ENCODE results near the gene CRYGS.
"Not testable (repeated sequence)": the region's sequence is repeated elsewhere in the genome, so short reads cannot be mapped to it uniquely, and the experiment has no call there.

Gene CRYGS

GRCh38 chr3:186544281-186544680, at the start of gene CRYGS:
TSS of gene CRYGS (minus strand) at chr3:186544380. CDS start at chr3:186544326, 54 bp downstream.
- DNase-seq = no peak

DNA sequence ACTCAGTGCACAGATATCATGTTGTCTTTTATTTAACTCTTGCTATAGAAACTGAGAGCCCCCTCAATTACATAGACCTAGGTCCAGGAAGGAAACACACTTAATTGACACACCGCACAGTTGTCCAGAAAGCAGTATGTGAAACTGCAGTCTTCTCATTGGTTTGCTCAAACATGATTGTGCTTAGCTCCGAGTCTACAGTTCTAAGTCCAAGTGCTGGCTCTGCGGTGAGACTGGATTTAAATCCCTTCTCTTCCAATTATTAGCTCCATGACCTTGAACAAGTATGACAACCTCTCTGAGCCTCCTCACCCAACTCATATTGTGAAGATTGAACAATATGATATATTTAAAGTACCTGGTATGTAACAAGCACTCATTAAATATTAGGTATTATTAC, 49.7 kb upstream of the CRYGS start:
- no peak for DNase-seq

- no peak for DNase-seq
Observed at GRCh38 chr3:186592682-186593081, 48.5 kb upstream of the CRYGS start.

- no peak for DNase-seq
Observed at GRCh38 chr3:186590580-186591295, 46.6 kb upstream of the CRYGS start.

- peak; percentile 31 for DNase-seq
Observed at GRCh38 chr3:186589856-186590579, 45.8 kb upstream of the CRYGS start.

- DNase-seq = no peak
Observed at GRCh38 chr3:186589121-186589520, 44.9 kb upstream of the CRYGS start.

DNA sequence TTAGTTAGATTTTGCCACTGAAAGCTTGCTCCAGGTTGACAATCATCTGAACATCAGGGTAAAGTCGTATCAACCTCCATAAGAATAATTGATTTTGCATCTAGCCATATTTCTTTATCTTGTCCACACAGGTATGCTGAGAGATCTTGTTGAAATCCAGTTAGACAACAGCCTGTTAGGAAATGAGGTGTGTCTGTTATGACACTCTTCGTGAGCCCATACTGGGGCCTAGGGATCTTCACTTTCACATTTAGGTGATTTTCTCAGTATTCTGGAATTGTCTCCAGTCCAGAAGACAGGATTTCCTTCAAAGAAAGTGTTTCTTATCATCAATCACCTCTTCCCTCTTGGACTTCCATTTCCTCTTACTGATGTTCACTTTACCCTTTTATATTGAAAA, 44.5 kb upstream of the CRYGS start:
- no peak for DNase-seq

- DNase-seq = no peak
Observed at GRCh38 chr3:186587183-186587582, 43.0 kb upstream of the CRYGS start.

- DNase-seq = not testable (repeated sequence)
Observed at GRCh38 chr3:186586245-186586644, 42.1 kb upstream of the CRYGS start.

DNA sequence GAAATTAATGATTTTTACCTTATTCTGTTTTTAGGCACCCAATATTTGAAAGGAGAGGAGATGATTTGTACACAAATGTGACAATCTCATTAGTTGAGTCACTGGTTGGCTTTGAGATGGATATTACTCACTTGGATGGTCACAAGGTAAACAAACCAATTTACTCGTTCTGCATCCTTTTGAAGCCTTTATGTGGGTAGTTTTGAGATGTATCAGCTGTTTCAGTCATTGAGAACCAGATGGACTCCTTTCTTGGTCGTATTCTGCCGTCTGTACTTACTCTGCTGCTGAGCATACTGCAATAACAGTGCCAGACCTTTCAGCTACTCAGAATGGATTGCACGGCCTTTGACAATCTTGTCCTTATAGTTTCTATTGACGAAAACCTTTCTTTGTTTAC, 39.7 kb upstream of the CRYGS start:
- DNase-seq = no peak

DNA sequence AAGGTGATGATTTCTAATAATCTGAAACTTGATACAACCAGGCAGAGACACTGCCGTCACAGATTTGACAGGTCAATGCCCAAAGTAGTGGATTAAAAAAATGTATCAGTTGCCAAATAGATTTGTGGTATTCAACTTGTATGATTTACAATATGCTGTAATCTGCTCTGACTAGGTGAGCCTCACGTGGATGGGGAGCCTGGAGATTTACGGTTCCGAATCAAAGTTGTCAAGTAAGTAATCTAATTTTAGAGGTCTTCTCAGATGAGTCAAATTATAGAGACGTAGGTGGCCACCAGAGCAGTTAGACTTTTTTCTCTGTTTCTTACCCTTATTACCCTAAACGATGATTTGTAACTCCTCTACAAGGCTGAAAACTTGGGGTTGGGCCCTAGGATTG, 38.4 kb upstream of the CRYGS start:
- no peak for DNase-seq

GRCh38 chr3:186580785-186581184, 36.6 kb upstream of the CRYGS start:
- no peak for DNase-seq

GRCh38 chr3:186577521-186577920, 33.3 kb upstream of the CRYGS start:
- no peak for DNase-seq

DNA sequence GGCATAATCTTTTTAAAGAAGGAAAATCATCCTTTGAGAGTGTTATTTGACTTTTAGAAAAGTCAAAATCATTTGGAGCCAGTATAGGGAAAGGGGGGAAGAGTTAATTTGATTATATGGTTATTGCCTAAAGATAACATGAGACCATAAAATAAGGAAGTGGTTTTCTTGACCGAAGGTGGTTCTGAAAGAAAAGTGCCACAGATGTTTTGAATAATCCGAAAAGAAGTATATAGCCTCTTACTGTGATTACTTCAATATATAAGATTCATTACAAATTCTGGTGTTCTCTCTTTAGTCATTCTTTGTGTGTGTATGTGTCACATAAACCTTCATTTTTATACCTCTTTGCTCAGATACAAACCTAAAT, 27.4 kb upstream of the CRYGS start:
- no peak for DNase-seq

- no peak for DNase-seq
Observed at GRCh38 chr3:186570941-186571643, 26.9 kb upstream of the CRYGS start.

GRCh38 chr3:186570096-186570940, 26.1 kb upstream of the CRYGS start, which contains the start of gene DNAJB11:
TSS of gene DNAJB11 (plus strand) at chr3:186570720. CDS start at chr3:186570898, 178 bp downstream.
- DNase-seq = peak; percentile 99

DNA sequence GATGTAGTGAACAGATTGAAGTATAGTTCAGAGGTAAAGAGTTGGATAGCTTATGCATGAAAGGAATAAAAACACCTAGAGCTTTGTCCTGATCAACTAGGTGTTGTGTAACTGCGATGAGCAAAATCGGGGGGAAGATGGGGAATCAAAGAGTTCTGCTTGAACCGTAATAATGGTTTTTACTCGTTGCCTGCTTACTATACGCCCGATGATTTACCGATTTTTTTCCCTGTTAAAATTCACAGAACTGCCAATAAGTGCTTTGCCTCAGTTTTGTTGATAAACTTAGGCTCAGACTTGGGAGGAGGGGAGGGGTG, 25.6 kb upstream of the CRYGS start:
- DNase-seq = no peak

DNA sequence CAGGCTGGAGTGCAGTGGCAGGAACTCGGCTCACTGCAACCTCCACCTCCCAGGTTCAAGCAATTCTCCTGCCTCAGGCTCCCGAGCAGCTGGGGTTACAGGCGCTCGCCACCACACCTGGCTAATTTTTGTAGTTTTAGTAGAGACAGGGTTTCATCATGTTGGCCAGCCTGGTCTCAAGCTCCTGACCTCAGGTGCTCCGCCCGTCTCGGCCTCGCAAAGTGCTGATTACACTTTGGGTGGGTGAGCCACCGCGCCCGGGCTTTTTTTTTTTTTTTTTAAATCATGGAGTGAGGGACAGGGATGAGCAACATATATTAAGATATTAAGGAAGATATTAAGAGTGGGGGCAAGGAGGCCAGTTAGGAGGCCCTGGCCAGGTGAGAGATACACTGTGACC, 25.2 kb upstream of the CRYGS start:
- DNase-seq = not testable (repeated sequence)

- peak; percentile 97 for DNase-seq
Observed at GRCh38 chr3:186567072-186567921, 23.1 kb upstream of the CRYGS start, which contains the start of gene TBCCD1. TSS of gene TBCCD1 (minus strand) at chr3:186567339. CDS start at chr3:186564329, 3,010 bp downstream.

DNA sequence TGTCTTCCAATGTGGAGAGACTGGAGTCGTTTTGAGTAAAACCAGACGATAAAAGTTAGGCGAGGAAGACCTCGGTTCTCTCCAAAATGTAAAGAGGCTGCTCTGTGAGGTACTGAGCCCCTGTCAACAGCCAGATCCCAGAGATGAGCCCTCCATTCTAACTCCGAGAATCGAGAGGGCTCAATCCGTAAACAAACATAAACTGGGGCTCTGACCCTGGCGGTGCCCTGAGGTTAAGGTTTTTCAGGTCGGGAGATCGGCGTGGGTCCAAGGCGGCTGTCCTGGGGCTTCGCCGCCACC, 22.5 kb upstream of the CRYGS start:
- no peak for DNase-seq

DNA sequence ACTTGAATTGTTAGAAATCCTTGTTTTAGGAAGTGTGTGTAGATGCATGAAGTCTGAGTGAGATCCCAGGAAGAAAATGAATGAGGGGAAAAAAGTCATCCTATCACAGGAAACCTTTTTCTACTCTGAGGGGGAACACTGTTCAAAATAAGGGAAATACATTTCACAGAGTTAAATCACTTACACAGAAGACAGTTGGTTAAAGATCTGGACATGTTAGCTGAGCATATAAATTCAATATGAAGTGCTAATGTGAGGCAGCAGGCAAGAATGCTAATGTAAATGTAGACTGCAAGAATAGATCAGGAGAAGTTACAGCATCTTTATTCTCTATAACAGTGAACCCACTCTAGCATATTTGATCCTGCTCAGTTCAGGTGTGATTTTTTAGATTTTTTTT, 20.4 kb upstream of the CRYGS start:
- no peak for DNase-seq

DNA sequence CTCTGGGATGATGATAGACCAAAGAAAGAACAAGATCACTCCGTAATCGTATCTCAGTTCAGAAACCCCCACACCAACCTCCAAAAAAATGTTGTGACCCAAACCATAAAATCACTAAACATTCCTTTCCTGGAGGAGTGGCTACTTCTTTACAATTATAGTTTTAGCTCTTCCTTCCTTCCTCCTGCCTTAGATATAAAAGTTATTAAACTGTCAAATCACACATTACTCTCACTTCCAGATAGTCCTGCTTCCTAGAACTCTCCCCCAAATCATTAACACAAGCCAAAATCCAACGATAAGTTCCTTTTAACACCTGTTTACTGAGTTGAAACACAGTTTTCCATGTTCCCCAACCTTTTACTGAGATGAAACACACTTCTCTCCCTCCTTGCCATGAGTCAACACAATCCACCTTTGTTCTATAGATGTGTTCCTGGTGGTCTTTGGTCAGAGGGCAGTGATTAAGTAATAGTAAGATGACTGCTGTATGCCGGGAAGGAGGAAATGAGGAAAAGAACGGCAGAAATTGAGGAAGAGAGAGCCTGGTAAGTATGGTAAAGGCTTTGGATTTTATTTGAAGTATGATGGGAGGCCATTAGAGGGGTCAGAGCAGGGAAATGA, 8.3 kb upstream of the CRYGS start:
- DNase-seq = no peak
